Anterior cingulate cortex (tissue), 58 donors: Measurements from ENCODE around the gene PKIB.

Experiments
- DNase-seq, 58 donors: peaks; one replicate each; lab custom pipeline; 2025; lab: John Stamatoyannopoulos, UW

PKIB gene

GRCh38 chr6:122702841-122703240, 92.6 kb downstream of the PKIB start:
- no peak for DNase-seq

DNA sequence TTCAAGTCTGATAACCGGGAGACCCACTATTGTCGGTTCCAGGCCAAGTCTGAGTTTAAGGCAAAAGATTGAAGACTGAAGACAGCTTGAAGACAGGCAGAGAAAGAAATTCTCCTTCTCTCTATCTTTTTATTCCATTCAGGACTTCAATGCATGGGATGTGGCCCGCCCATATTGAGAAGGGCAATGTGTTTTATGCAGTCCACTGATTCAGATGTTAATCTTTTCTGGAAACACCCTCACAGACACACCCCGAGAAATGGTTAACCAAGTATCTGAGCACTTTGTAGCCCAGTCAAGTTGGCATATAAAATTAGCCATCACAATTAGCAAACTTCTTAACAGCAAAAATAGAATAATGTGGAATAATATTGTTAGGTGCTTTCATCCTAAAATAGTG, 93.9 kb downstream of the PKIB start:
- no peak for DNase-seq

DNA sequence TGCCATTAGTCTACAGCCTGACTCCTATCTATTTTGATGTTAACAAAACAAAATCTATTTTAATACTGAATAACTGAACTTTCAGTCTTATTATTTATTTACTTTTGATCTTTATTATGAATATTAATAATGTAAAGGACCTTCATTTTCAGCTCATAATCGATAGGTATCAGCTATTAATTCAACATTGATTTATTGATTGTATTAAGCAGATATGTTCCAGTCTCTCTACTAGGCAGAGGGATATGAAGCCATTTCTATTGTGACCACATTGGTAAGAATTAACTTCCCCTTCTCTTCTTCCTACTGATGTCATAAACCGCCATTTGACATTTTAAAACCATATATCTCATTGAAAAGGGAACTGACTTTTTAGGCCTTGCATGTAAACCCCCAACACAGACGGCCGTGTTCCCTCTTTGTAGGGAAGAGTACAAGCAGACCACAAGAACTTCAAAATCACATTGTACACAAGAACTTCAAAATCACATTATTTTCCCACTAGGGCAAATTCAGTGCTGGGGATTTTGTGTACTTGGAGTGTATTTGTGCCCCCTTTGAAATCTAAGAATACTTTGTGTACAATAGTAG, 99.8 kb downstream of the PKIB start:
- DNase-seq, result no peak

- DNase-seq, result no peak
Measured at GRCh38 chr6:122710908-122711635, 100.9 kb downstream of the PKIB start.

DNA sequence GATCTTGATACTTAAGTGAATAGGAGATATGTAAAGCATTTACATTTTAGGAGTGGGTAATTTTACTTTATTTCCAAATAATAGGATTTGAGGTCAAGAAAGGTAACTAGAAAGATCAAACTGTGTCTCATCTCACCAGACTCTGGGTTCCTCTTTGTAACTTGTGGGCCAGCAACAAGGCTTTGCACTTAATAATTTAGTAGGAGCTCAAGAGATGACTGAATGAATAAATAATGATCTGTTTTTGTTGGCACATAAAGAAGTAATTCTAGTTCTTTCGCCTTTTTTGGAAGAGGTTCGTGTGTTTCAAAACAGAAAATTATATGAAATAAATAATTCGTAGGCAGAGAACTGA, 101.9 kb downstream of the PKIB start:
- no peak for DNase-seq

DNA sequence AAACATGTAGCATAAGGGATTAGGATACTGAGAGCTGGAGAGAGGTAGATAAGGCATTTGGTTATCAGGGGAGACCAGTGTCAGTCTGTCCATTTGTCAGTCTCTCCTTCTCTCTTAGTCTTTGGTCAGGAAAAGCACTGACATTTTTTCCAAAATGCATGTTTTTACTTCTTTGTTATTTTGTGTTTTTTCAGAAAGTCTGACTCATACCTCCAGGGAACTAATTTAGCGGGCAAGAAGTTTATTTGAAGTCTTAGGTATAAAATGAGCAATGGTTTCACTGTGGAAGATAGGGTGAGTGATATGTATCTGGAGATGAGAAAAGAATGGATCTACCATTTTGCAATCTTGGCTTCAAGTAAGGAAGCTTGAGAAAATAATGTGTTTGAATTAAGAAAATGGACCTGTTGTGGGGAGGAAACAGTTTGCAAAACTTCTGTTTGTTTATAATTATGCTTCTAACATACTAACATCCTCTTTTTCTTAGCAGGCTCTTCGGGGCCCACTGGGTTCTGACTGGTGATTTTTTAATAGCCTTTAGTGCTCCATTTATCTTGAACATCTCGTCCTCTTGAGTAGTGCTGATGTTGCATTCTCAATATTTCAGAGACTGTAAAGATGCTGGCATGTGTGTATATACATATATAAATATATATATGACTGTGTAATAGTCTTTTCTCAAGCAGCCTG, 102.4 kb downstream of the PKIB start:
- no peak for DNase-seq

DNA sequence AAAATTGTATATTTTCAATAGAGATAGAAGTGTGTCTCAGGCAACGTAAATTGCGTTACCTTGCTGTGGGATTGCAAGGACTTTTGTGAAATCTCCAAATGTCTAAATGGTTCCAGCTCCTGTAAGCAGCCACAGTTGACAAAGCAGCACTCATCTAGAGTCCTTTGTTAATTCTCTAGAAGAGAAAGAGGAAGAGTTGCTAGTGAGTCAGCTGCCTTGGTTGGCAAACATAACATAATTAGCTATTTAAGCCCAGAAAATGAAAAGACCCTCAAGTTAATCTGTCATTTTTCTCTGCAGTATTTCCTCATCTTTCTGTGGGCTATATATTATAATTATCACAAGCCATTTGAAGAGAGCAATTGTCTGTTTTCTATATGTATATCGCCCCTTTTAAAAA, 102.9 kb downstream of the PKIB start:
- DNase-seq, result no peak

DNA sequence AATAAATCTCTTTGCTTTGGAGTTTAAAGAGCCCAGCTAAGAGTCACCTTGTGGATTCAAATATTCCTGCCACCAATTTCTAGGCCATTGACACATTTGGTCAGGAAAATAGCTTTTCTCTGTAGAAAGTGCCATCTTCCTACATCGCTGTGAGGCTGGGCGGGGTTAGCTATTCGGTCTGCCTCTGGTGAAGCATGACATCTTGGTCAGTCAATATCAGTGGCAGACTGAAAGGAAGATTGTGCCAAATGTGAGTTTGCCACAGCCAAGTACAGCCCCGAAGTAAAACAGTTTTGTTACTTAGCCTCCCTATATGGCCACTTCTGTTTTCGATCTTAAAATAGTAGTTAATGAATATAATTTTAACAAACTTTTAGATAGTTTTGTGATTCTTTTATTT, 103.9 kb downstream of the PKIB start:
- no peak for DNase-seq

- DNase-seq, result no peak
Measured at GRCh38 chr6:122715725-122716124, 105.5 kb downstream of the PKIB start.

DNA sequence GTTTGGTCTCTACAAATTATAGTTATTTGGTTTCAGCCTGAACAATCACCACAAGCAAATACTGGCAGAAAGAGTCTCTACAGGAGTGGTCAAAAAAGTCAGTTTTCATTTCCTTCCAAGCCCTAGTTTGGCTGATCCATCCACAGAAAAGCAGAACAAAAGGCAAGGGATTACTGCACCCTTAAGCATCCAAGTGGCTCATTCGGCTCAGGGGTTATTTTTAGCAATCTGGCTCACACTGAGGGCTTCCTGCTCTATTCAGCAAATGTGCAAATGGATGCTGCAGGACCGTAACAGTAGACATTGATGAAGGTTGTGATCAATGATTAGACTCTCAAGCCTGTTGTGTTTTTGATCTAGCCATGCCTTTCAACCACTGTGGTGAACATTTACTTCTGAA, 107.1 kb downstream of the PKIB start:
- peak in 4 of 58 donors; percentile 1 to 25 (median 10) for DNase-seq

DNA sequence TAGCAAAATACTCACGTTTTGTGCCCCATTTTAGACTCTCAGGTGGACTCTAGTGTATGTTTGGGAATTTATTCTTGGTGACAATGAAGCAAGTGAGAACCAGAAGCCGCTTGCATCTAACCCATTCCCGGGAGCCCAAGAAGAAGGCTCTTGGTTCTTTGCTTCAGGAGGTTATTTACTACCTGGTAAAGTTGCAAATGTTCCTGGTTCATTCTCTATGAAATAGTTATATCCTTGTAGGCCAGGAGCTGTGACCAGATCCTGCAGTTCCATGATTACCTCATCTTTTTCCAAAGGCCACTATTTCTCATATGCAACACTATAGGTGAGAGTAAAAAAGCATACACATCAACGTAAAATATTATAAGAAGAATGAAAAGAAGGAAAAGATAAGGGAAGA, 108.4 kb downstream of the PKIB start:
- no peak for DNase-seq

- no peak for DNase-seq
Measured at GRCh38 chr6:122719176-122719575, 109.0 kb downstream of the PKIB start.

DNA sequence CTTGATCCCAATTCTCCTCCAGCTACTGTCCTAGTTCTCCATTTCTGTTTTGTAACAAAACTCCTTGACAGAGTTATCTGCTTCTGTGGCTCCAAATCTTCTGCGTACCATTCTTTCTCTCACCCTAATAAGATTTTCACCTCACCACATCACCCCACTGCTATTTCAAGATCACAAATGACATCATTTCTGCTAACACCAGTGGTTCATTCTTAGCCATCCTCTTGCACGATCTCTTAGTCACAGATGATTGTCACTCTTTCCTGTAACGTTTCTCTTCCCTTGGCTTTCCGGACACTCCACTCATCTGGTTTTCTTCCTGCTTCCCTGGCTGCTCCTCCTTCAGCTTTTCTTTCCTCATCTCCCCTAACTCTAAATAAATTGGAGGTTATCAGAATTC, 112.5 kb downstream of the PKIB start:
- no peak for DNase-seq

DNA sequence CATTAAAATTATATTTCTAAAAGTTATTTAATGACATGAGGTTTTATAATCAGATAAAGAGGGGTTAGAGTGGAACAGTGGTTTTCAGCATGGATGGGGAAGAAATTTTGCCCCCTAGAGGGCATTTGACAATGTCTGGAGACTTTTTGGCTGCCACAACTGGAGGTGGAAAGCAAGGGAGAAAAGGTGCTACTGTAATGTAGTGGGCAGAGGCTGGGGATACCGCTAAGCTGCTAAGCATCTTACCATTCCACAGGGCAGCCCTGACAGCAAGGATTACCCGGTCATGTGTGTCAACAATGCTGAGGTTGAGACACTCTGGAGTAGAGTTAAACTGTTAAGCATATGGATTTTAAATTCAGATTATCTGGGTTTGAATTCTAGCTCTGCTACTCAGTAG, 116.4 kb downstream of the PKIB start:
- no peak for DNase-seq

DNA sequence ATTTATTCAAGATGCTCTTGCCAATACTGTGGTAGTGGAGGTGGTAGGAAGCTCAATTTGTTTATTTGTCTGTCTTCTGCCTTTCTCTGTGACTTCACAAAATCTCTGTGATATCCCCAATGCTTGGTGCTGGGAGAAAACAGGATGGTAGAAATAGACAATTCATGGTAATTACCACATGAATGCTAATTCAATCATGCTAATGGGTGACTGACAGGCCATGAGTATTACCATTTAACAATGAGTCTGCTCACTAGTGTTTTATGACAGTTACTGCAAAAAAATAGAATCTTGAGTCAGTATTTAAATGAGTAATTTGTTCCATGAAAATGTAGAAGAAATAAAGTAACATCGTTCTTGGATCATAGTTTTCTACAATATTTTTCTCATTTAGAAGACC, 117.0 kb downstream of the PKIB start:
- no peak for DNase-seq

DNA sequence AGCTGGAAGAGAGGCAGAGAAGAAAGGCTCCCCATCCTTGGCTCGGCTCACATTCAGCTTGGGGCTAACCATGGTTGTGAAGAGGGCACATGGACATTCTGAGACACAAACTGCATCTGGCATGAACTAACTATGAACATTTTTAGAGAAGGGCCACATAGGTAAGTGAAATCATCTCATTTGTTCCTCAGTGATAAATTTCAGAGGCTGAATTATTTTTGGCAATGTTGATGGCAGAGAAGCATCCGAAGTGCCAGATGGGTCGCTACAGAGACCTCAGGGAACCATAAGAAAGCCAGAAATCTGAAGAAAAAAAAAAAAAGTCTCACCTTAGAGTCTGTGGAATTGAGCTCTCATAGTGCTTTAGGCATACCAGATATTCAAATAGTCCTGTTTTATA, 120.1 kb downstream of the PKIB start:
- DNase-seq, result no peak

- DNase-seq, result peak in 3 of 58 donors; percentile 7 to 47 (median 33)
Measured at GRCh38 chr6:122730775-122731386, 120.7 kb downstream of the PKIB start.

- DNase-seq, result no peak
Measured at GRCh38 chr6:122733259-122733658, 123.1 kb downstream of the PKIB start.

- DNase-seq, result no peak
Measured at GRCh38 chr6:122734529-122735395, 124.6 kb downstream of the PKIB start.

DNA sequence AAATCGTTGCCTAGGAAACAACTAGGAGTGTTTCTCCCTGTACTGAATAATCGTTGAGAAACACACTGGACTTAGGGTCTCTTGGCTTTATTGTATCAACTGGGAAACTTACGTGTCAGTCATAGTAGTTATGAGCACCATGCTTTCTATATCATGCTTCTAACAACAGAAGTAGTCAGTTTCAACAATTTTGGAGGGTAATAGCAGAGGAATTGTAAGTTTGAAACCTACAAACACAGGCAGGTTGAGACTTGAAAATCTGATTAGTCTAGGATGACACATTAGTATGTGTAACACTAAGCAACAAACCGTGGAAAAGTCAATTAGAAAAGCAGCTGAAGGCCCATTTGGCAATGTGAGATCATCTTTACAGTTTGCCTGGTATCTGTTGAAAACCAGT, 125.4 kb downstream of the PKIB start:
- no peak for DNase-seq

DNA sequence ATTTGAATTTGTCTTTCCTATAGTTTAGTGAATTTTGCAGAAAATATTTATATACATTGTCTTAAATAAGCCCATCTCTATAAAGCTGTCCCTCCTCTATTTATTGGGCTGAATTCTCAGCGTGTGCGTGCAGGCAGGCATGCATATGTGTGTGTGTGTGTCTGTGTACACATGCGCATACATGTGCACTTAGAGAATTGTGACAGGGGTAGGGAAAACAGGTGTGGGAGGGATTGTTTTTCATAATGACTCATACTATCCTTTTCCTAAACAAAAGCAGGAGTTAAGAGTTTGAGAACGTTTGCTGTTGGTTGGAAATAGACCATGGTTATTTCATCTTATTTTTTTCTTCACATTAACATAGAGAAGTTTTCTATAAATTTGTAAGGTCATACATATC, 126.0 kb downstream of the PKIB start:
- no peak for DNase-seq
